ENCODE results near the gene PACRG.

The PACRG gene

GRCh38 chr6:163085426-163085825, 357.7 kb downstream of the PACRG start:
- DNase-seq (ENCODE audit: low read depth in 3 of 3): no peak

- DNase-seq (ENCODE audit: low read depth in 3 of 3): no peak
Observed at GRCh38 chr6:163085861-163086623, 358.3 kb downstream of the PACRG start.

GRCh38 chr6:163086624-163086920, 358.8 kb downstream of the PACRG start:
- no peak for DNase-seq (ENCODE audit: low read depth in 3 of 3)

- DNase-seq (ENCODE audit: low read depth in 3 of 3): no peak
Observed at GRCh38 chr6:163087981-163088380, 360.2 kb downstream of the PACRG start.

GRCh38 chr6:163092876-163093275, 365.1 kb downstream of the PACRG start:
- DNase-seq (ENCODE audit: low read depth in 3 of 3): no peak

GRCh38 chr6:163094881-163095280, 367.1 kb downstream of the PACRG start:
- DNase-seq (ENCODE audit: low read depth in 3 of 3): no peak

- DNase-seq (ENCODE audit: low read depth in 3 of 3): no peak
Observed at GRCh38 chr6:163095401-163095800, 367.6 kb downstream of the PACRG start.

GRCh38 chr6:163098827-163099479, 371.2 kb downstream of the PACRG start:
- no peak for DNase-seq (ENCODE audit: low read depth in 3 of 3)

- no peak for DNase-seq (ENCODE audit: low read depth in 3 of 3)
Observed at GRCh38 chr6:163099621-163100171, 371.9 kb downstream of the PACRG start.

- DNase-seq (ENCODE audit: low read depth in 3 of 3): no peak
Observed at GRCh38 chr6:163100259-163100658, 372.5 kb downstream of the PACRG start.

- no peak for DNase-seq (ENCODE audit: low read depth in 3 of 3)
Observed at GRCh38 chr6:163113358-163113962, 385.7 kb downstream of the PACRG start.

- DNase-seq (ENCODE audit: low read depth in 3 of 3): no peak
Observed at GRCh38 chr6:163118941-163119340, 391.2 kb downstream of the PACRG start.

- DNase-seq (ENCODE audit: low read depth in 3 of 3): no peak
Observed at GRCh38 chr6:163120223-163120622, 392.4 kb downstream of the PACRG start.

GRCh38 chr6:163121270-163121669, 393.5 kb downstream of the PACRG start:
- no peak for DNase-seq (ENCODE audit: low read depth in 3 of 3)

- no peak for DNase-seq (ENCODE audit: low read depth in 3 of 3)
Observed at GRCh38 chr6:163122365-163122764, 394.6 kb downstream of the PACRG start.

- DNase-seq (ENCODE audit: low read depth in 3 of 3): no peak
Observed at GRCh38 chr6:163123098-163123497, 395.3 kb downstream of the PACRG start.

- DNase-seq (ENCODE audit: low read depth in 3 of 3): no peak
Observed at GRCh38 chr6:163126741-163127140, 399.0 kb downstream of the PACRG start.

GRCh38 chr6:163127587-163127986, 399.8 kb downstream of the PACRG start:
- no peak for DNase-seq (ENCODE audit: low read depth in 3 of 3)

GRCh38 chr6:163128324-163128723, 400.6 kb downstream of the PACRG start:
- no peak for DNase-seq (ENCODE audit: low read depth in 3 of 3)

- no peak for DNase-seq (ENCODE audit: low read depth in 3 of 3)
Observed at GRCh38 chr6:163132050-163132750, 404.4 kb downstream of the PACRG start.

GRCh38 chr6:163133017-163133416, 405.2 kb downstream of the PACRG start:
- DNase-seq (ENCODE audit: low read depth in 3 of 3): no peak

GRCh38 chr6:163133691-163134090, 405.9 kb downstream of the PACRG start:
- no peak for DNase-seq (ENCODE audit: low read depth in 3 of 3)

All from stimulated activated CD4-positive, alpha-beta T cell treated with anti-CD3 and anti-CD28 coated beads, TNF-alpha, amount 100 ng/mL, for 4 hours (primary cell).